ENCODE measurements around the gene ZDHHC24. TPM values are rescaled to one million over a fixed set of nuclear protein-coding genes. Genes with fewer than 3 reads are reported as not detected.

The ZDHHC24 gene
- total and polyA plus RNA-seq, 2 experiments from 2014 or later = 5.6 to 13.1 TPM

DNA sequence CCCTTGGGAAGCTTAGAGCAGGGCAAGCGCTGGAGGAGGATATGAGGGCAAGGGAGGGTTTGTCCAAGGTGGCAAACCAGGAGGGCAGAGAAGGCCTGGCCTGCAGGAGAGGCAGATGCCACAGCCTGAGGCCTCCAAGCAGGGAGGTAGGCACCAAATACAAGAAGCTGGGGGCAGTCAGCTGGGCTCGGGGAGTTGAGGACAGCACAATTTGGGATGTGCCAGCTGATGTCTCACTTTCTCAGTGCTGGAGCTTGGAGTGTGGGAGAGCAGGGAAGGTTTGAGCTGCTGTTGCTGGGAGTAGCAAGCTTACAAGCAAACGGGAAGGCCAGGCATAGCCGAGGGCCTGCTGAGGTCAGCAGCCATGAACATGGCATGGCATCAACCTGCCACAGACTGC is 4.0 kb downstream of the ZDHHC24 start:
- Histone ChIP-seq H3K4me2 (no peak overlapping the region), H3K36me3 (ENCODE audit: insufficient read depth) (no peaks in the 10 kb centered on the region), H3K9me2 (ENCODE audit: insufficient read depth) (no peaks in the 10 kb centered on the region), H4K20me1 (replicated peaks; ENCODE audit: insufficient read depth) (no peaks in the 10 kb centered on the region), H3F3A (replicated peaks; ENCODE audit: low read depth) (0 out of 2 replicates have a peak, but pooled peaks cover 7% of the 10 kb centered on the region), H2AFZ (no peak overlapping the region), H3K27ac (ENCODE audit: low read depth) (no peak overlapping the region), H3K4me3 (no peak overlapping the region), H3K27me3 (ENCODE audit: insufficient read depth) (no peaks in the 10 kb centered on the region), H3K79me2 (replicated peaks; ENCODE audit: insufficient read depth) (peaks cover 4% of the 10 kb centered on the region; the same call in 1 of the 2 replicates), H3K4me1 (ENCODE audit: insufficient read depth) (peaks cover 13% of the 10 kb centered on the region)
- H3K4me1 Mint-ChIP-seq = peaks cover 25% of the 10 kb centered on the region
- H3K27me3 Mint-ChIP-seq (ENCODE audit: insufficient read depth, low read depth, poor library complexity) = peaks cover 16% of the 10 kb centered on the region
- ATAC-seq = no peak
- DNase-seq (ENCODE audit: low spot score) = no peak
- TF ChIP-seq CTCF (conservative IDR thresholded peaks at IDR 0.05; ENCODE audit: low read depth in 2 of 2) (no peak), EZH2 (IDR thresholded peaks at IDR 0.05; ENCODE audit: low read depth, unreplicated experiment) (no peak), ZNF462 (CRISPR knock-in tag; IDR thresholded peaks at IDR 0.05) (no peak), ETS1 (IDR thresholded peaks at IDR 0.05) (no peak), NANOG (IDR thresholded peaks at IDR 0.05; ENCODE audit: borderline replicate concordance) (no peak), JUNB (IDR thresholded peaks at IDR 0.05; ENCODE audit: unreplicated experiment) (no peak), CREB1 (CRISPR knock-in tag; IDR thresholded peaks at IDR 0.05; ENCODE audit: low read depth) (no peak), STAT1 (IDR thresholded peaks at IDR 0.05; ENCODE audit: unreplicated experiment) (no peak), POLR2AphosphoS5 (IDR thresholded peaks at IDR 0.05; ENCODE audit: low read depth) (no peak), ZNF114 (CRISPR knock-in tag; IDR thresholded peaks at IDR 0.05) (no peak), ZNF331 (CRISPR knock-in tag; IDR thresholded peaks at IDR 0.05; ENCODE audit: low read depth) (no peak), EZH2phosphoT487 (IDR thresholded peaks at IDR 0.05; ENCODE audit: unreplicated experiment) (no peak)
- TF ChIP-seq, protein P1, sequence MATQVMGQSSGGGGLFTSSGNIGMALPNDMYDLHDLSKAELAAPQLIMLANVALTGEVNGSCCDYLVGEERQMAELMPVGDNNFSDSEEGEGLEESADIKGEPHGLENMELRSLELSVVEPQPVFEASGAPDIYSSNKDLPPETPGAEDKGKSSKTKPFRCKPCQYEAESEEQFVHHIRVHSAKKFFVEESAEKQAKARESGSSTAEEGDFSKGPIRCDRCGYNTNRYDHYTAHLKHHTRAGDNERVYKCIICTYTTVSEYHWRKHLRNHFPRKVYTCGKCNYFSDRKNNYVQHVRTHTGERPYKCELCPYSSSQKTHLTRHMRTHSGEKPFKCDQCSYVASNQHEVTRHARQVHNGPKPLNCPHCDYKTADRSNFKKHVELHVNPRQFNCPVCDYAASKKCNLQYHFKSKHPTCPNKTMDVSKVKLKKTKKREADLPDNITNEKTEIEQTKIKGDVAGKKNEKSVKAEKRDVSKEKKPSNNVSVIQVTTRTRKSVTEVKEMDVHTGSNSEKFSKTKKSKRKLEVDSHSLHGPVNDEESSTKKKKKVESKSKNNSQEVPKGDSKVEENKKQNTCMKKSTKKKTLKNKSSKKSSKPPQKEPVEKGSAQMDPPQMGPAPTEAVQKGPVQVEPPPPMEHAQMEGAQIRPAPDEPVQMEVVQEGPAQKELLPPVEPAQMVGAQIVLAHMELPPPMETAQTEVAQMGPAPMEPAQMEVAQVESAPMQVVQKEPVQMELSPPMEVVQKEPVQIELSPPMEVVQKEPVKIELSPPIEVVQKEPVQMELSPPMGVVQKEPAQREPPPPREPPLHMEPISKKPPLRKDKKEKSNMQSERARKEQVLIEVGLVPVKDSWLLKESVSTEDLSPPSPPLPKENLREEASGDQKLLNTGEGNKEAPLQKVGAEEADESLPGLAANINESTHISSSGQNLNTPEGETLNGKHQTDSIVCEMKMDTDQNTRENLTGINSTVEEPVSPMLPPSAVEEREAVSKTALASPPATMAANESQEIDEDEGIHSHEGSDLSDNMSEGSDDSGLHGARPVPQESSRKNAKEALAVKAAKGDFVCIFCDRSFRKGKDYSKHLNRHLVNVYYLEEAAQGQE (IDR thresholded peaks at IDR 0.05; ENCODE audit: unreplicated experiment) = no peak
- peaks cover 3% of the 10 kb centered on the region; the same call in 2 of the 3 replicates for H3K36me3 Mint-ChIP-seq (ENCODE audit: low read depth)
- no peak overlapping the region for H3K4me3 Mint-ChIP-seq
- H3K27ac Mint-ChIP-seq = no peak overlapping the region
- no peaks in the 10 kb centered on the region; the same call in 1 of the 3 replicates for H3K9me3 Mint-ChIP-seq
